ENCODE results near the gene STAB1.

GRCh38 chr3:52473026-52473425 is 22.1 kb upstream of the STAB1 start:
- TF ChIP-seq, protein P1, sequence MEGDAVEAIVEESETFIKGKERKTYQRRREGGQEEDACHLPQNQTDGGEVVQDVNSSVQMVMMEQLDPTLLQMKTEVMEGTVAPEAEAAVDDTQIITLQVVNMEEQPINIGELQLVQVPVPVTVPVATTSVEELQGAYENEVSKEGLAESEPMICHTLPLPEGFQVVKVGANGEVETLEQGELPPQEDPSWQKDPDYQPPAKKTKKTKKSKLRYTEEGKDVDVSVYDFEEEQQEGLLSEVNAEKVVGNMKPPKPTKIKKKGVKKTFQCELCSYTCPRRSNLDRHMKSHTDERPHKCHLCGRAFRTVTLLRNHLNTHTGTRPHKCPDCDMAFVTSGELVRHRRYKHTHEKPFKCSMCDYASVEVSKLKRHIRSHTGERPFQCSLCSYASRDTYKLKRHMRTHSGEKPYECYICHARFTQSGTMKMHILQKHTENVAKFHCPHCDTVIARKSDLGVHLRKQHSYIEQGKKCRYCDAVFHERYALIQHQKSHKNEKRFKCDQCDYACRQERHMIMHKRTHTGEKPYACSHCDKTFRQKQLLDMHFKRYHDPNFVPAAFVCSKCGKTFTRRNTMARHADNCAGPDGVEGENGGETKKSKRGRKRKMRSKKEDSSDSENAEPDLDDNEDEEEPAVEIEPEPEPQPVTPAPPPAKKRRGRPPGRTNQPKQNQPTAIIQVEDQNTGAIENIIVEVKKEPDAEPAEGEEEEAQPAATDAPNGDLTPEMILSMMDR (conservative IDR thresholded peaks at IDR 0.05; ENCODE audit: low read depth, low read length): no peak
- no peak for TF ChIP-seq EZH2 (IDR thresholded peaks at IDR 0.05; ENCODE audit: low read length, unreplicated experiment)
- TF ChIP-seq EZH2phosphoT487 (IDR thresholded peaks at IDR 0.05; ENCODE audit: borderline replicate concordance, low read length): no peak

All from PC-3 (cell line).